Prostate gland (tissue), 2 donors: Measurements from ENCODE around the gene KLF4. TPM values are rescaled to one million over a fixed set of nuclear protein-coding genes. Genes with fewer than 3 reads are reported as not detected.
A peak's percentile ranks its signal among the peaks of the same experiment; 100 is the strongest.
"Not testable (repeated sequence)": the region's sequence is repeated elsewhere in the genome, so short reads cannot be mapped to it uniquely, and the experiment has no call there.

Experiments
- DNase-seq: peaks from one replicate; pipeline ENCODE4 v3.0.0-alpha.2; 2019; ENCODE audit warnings: low spot score
- H3K27ac ChIP-seq, 2 donors: fragments of 200-600 bp; sonication (generic); 2 replicates each; pipeline ENCODE4 v1.5.1; 2017 to 2019
- H3K27me3 ChIP-seq: fragments of 200-600 bp; sonication (generic); replicated peaks from 2 replicates; pipeline ENCODE4 v1.5.1; 2019; ENCODE audit not compliant: insufficient read depth
- H3K36me3 ChIP-seq, 2 donors: fragments of 200-600 bp; sonication (generic); 1 replicate in 1 of 2; 2 replicates in 1 of 2; pipeline versions ENCODE4 v1.5.1 to v1.8.1; 2017 to 2019
- H3K4me1 ChIP-seq: fragments of 200-600 bp; sonication (generic); replicated peaks from 2 replicates; pipeline ENCODE4 v1.5.1; 2019
- H3K4me3 ChIP-seq, 2 donors: fragments of 200-600 bp; sonication (generic); 2 replicates each; pipeline ENCODE4 v1.5.1; 2017 to 2019
- H3K9me3 ChIP-seq: fragments of 200-600 bp; sonication (generic); 2 replicates; pipeline ENCODE4 v1.5.1; 2017
- CTCF ChIP-seq, 4 experiments: fragments of 200-600 bp in 2 of 4; fragments of 450-650 bp in 2 of 4; sonication (generic) in 2 of 4; IDR thresholded peaks; 1 replicate in 3 of 4; 2 replicates in 1 of 4; pipeline ENCODE4 v1.5.1; 2016 to 2019; ENCODE audit warnings: antibody characterized with exemption in 4 of 4, mild to moderate bottlenecking in 2 of 4, moderate library complexity in 2 of 4
- POLR2A ChIP-seq: fragments of 450-650 bp; IDR thresholded peaks from one replicate; pipeline ENCODE4 v1.6.1; 2016; ENCODE audit warnings: antibody characterized with exemption, mild to moderate bottlenecking
- POLR2AphosphoS5 ChIP-seq: sonication (generic); formaldehyde crosslinking; IDR thresholded peaks from one replicate; pipeline ENCODE4 v1.6.1; 2017; ENCODE audit warnings: antibody characterized with exemption
- WGBS: methylation state at CpG from one replicate; pipeline ENCODE4 v1.1.5; 2018; 5-methylcytosine and 5-hydroxymethylcytosine counted together
- intact Hi-C: fragments of 100-400 bp; cut with DNase I; formaldehyde crosslinking; loops from one replicate; pipeline ENCODE4 v1.14.2; 2022
- total RNA-seq, 2 donors: library from RNA; depleted of rRNA; stranded (reverse); fragments of >200 nt; gene quantifications; one replicate each; pipeline ENCODE4 v1.1.0, GENCODE V29; 2016

KLF4 gene
- total RNA-seq, 2 donors from 2014 or later = 41.4 to 50.0 TPM

- no peaks in the 10 kb centered on the region for H3K4me1 ChIP-seq
These were observed 1.8 kb upstream of the KLF4 start for GRCh38 chr9:107491081-107492053.

GRCh38 chr9:107490606-107490970, 1.0 kb upstream of the KLF4 start:
- H3K4me3 ChIP-seq = peak overlapping the region; percentile 66 to 95
- H3K4me1 ChIP-seq, H3K27me3 ChIP-seq, DNase-seq, H3K36me3 ChIP-seq, H3K9me3 ChIP-seq: not testable (repeated sequence)
- intact Hi-C loops = loop anchor here (2.0 to 5.0 kb wide), 3 partner anchors 148 to 562 kb away; no protein-coding TSS in a partner anchor
- WGBS = 8% methylated on average over 23 of the region's 23 CpGs
- H3K27ac ChIP-seq = peak overlapping the region; percentile 93 to 95

More at GRCh38 chr9:107491081-107492053, 1.8 kb upstream of the KLF4 start:
- peak; percentile 13 for DNase-seq
- Histone ChIP-seq H3K36me3 (no peaks in the 10 kb centered on the region), H3K9me3 (no peaks in the 10 kb centered on the region), H3K27ac (peak overlapping the region; percentile 93 to 95), H3K27me3 (no peaks in the 10 kb centered on the region), H3K4me3 (peak overlapping the region; percentile 14 to 95)
- TF ChIP-seq POLR2AphosphoS5 (peak; percentile 8), CTCF (IDR thresholded peaks at IDR 0.05) (no peak)
- intact Hi-C loops = loop anchor here (2.0 to 5.0 kb wide), 3 partner anchors 147 to 561 kb away; no protein-coding TSS in a partner anchor
- WGBS = 20% methylated on average over 43 of the region's 43 CpGs

GRCh38 chr9:107489144-107489673, 360 bp downstream of the KLF4 start:
- intact Hi-C loops = loop anchor here (5.0 to 10.0 kb wide), 5 partner anchors 263 to 1273 kb away; no protein-coding TSS in a partner anchor
- WGBS = under 1% methylated on average over 31 of the region's 46 CpGs
- DNase-seq = no peak
- Histone ChIP-seq H3K36me3 (no peaks in the 10 kb centered on the region), H3K27me3 (no peaks in the 10 kb centered on the region), H3K27ac (peak overlapping the region; percentile 86 to 95), H3K4me1 (peaks cover 4% of the 10 kb centered on the region), H3K9me3 (no peaks in the 10 kb centered on the region), H3K4me3 (peak overlapping the region; percentile 66 to 95)
- TF ChIP-seq POLR2AphosphoS5 (no peak), CTCF (IDR thresholded peaks at IDR 0.05) (no peak), POLR2A (no peak)

GRCh38 chr9:107488375-107489143, 1.0 kb downstream of the KLF4 start:
- Histone ChIP-seq H3K27me3 (no peaks in the 10 kb centered on the region), H3K9me3 (no peaks in the 10 kb centered on the region), H3K27ac (peak overlapping the region; percentile 86 to 95), H3K4me3 (peak overlapping the region; percentile 66 to 95), H3K4me1 (peaks cover 4% of the 10 kb centered on the region), H3K36me3 (no peaks in the 10 kb centered on the region)
- under 1% methylated on average over 52 of the region's 80 CpGs for WGBS
- TF ChIP-seq POLR2A (peak; percentile 83), CTCF (IDR thresholded peaks at IDR 0.05) (peak in 2 of 4 experiments; percentile 2 to 17), POLR2AphosphoS5 (peak; percentile 71)
- intact Hi-C loops = loop anchor here (5.0 to 10.0 kb wide), 5 partner anchors 264 to 1274 kb away; no protein-coding TSS in a partner anchor
- peak; percentile 81 for DNase-seq
